ENCODE results near the gene KCNMA1. TPM values are rescaled to one million over a fixed set of nuclear protein-coding genes. Genes with fewer than 3 reads are reported as not detected.

KCNMA1 gene
- total and polyA plus RNA-seq, 8 donors = 0.92 to 155 (median 54.3) TPM

DNA sequence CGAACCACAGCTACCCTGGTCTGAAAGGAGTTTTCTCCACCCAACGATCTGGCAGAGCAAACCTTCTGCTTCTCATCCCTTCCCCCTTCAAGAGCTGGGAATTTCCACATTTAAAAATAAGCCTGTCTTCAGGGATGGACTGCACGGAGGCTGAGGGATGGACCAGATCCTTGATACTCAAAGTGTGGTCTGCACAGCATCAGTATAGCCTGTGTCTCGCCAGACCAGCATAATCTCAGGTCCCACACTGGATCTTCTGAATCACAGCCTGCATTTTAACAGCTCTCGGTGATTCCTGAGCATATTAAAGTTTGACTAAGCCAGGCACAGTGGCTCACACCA, 7.1 kb downstream of the KCNMA1 start:
- Histone ChIP-seq H3K9me3 (no peaks in the 10 kb centered on the region), H3K27me3 (peaks cover 0 to 30% (median 0%) of the 10 kb centered on the region in 3 donors), H3K4me3 (no peak overlapping the region), H3K4me1 (peaks cover 0 to 78% (median 27%) of the 10 kb centered on the region in 4 donors), H3K27ac (peak overlapping the region in 2 of 5 donors; percentile 20 to 65), H3K36me3 (no peaks in the 10 kb centered on the region)
- DNase-seq = no peak
- intact Hi-C loops (cut with DNase I; ENCODE audit: low total_unique reads) = no loop called here
- WGBS, 5 donors = 70 to 92% (median 78%) methylated on average over 5 of the region's 5 CpGs
- TF ChIP-seq EP300 (IDR thresholded peaks at IDR 0.05) (no peak), POLR2A (IDR thresholded peaks at IDR 0.05) (no peak), POLR2AphosphoS5 (IDR thresholded peaks at IDR 0.05) (no peak)
- TF ChIP-seq, protein P1, sequence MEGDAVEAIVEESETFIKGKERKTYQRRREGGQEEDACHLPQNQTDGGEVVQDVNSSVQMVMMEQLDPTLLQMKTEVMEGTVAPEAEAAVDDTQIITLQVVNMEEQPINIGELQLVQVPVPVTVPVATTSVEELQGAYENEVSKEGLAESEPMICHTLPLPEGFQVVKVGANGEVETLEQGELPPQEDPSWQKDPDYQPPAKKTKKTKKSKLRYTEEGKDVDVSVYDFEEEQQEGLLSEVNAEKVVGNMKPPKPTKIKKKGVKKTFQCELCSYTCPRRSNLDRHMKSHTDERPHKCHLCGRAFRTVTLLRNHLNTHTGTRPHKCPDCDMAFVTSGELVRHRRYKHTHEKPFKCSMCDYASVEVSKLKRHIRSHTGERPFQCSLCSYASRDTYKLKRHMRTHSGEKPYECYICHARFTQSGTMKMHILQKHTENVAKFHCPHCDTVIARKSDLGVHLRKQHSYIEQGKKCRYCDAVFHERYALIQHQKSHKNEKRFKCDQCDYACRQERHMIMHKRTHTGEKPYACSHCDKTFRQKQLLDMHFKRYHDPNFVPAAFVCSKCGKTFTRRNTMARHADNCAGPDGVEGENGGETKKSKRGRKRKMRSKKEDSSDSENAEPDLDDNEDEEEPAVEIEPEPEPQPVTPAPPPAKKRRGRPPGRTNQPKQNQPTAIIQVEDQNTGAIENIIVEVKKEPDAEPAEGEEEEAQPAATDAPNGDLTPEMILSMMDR (IDR thresholded peaks at IDR 0.05) = no peak

DNA sequence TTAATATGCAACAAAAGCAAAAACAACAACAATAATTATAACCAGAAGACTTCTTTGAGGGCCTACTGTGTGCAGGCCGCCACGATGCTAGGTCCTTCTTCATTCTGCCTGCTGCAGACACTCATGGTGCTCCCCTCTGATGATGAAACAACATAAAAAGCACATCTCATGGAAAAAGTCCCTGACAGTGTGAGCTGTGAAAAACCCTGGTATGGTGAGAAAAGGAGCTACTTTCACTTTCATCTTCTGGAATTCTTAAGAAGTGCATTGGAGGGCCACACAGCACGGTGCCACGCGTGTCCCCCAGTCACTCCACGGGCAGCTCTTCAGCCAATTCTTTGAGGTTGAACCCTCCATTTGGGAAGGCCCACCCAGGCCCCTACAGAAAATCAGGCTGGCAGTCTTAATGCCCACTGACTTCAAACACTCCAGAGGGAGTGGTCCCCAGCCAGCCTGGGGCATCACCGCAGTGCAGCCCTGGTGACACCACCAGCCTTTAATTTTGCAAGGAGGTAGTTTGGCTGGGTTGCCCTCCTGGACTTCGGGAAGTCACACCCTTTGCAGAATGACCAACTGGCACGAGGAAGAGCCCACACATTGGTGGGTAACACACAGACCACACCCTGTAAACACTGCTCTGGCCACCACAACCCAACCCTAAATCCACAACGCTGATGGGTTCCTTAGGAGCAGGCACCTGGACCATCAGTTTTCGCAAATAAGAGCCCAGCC, 7.7 kb downstream of the KCNMA1 start:
- H3K36me3 ChIP-seq = no peaks in the 10 kb centered on the region
- intact Hi-C loops (cut with DNase I; ENCODE audit: low total_unique reads) = no loop called here
- TF ChIP-seq EP300 (IDR thresholded peaks at IDR 0.05) (no peak), POLR2AphosphoS5 (IDR thresholded peaks at IDR 0.05) (no peak), POLR2A (IDR thresholded peaks at IDR 0.05) (no peak)
- TF ChIP-seq, protein P1 (IDR thresholded peaks at IDR 0.05) = no peak
- H3K27ac ChIP-seq = peak overlapping the region in 2 of 5 donors; percentile 20 to 65
- peaks cover 0 to 80% (median 27%) of the 10 kb centered on the region in 4 donors for H3K4me1 ChIP-seq
- no peak overlapping the region for H3K4me3 ChIP-seq
- WGBS, 5 donors = 64 to 79% (median 70%) methylated on average over 10 to 11 of the region's 11 CpGs
- H3K27me3 ChIP-seq = peaks cover 0 to 24% (median 0%) of the 10 kb centered on the region in 3 donors
- no peak for DNase-seq
- no peaks in the 10 kb centered on the region for H3K9me3 ChIP-seq

DNA sequence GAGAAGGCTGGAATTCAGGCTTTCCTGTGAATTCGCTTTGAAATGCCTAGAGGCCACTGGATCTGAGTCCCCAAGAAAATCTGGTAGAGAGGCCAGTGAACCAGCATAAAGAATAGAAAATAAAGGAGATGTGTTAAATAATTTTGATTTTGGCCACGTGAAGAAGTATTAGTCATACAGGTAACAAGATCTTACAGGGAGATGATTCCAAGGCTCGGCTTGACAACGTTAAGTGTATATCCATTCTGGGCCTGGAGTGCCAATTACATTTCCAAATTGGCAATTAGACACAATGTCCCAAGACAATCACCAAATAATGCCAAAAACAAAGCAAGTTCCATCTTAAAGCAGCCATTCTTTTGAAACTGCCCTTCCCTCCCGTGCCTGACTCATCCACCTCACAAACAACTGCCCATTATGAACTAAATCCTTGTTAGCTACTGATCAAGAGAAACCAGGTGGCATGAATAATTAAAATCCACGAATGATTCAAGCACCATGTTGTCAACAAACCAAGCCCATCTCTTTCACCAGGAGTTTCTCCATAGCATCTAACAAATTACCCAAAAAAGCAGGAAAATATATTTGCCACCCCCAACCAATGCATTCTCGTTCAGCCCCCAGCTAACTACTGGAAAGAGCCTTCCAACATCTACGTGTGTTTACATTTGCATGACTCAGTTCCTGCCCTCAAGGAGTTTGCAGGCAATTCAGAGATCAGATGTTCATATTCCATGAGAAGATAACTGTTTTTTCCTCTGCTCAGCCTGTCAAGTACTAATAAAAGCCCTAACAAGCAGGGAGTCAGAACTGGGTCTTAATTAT, 8.5 kb downstream of the KCNMA1 start:
- Histone ChIP-seq H3K27me3 (peaks cover 0 to 16% (median 0%) of the 10 kb centered on the region in 3 donors), H3K36me3 (no peaks in the 10 kb centered on the region), H3K9me3 (no peaks in the 10 kb centered on the region), H3K27ac (peak overlapping the region in 1 of 5 donors; percentile 36), H3K4me3 (no peak overlapping the region), H3K4me1 (peaks cover 0 to 77% (median 27%) of the 10 kb centered on the region in 4 donors)
- TF ChIP-seq, protein P1 (IDR thresholded peaks at IDR 0.05) = no peak
- no peak for TF ChIP-seq POLR2A (IDR thresholded peaks at IDR 0.05)
- TF ChIP-seq POLR2AphosphoS5 (IDR thresholded peaks at IDR 0.05) = no peak
- no peak for TF ChIP-seq EP300 (IDR thresholded peaks at IDR 0.05)
- intact Hi-C loops (cut with DNase I; ENCODE audit: low total_unique reads) = no loop called here
- DNase-seq = no peak
- WGBS, 5 donors = 73 to 86% (median 77%) methylated on average over 8 of the region's 8 CpGs

DNA sequence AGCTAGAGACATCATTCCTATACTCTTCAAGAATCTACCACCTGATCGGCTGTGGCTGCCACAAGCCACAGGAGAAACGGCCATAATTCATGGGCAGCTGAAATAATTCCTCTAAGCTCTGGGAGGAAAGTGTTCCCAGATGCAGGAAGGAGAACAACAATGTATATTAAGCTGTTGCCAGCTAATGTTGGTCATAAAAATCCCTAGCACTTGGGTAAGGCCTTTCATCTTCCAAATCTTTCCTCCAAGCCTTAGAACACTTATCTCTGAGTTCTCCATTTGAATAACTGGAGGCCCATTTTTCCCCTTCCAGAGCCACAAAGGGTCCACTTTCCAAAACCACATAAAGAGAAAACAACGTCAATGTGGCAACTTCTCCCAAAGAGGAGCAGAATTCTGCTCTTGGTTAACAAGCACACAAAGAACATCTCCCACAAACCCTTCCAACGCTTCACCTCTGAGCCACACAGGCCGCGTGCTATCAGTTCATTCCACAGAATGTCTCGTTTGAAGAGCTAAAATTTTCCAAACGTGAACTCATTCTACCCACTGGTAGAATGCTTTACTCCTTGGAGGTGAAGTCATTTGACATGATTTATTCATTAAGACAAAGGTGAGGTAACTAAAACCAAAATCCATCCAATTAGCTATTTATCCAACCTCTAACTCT, 11.2 kb downstream of the KCNMA1 start:
- Histone ChIP-seq H3K4me1 (peaks cover 0 to 60% (median 29%) of the 10 kb centered on the region in 4 donors), H3K27ac (peak overlapping the region in 1 of 5 donors; percentile 51), H3K9me3 (no peaks in the 10 kb centered on the region), H3K27me3 (no peaks in the 10 kb centered on the region), H3K4me3 (no peak overlapping the region), H3K36me3 (no peaks in the 10 kb centered on the region)
- 76 to 83% (median 80%) methylated on average over 8 of the region's 8 CpGs for WGBS, 5 donors
- DNase-seq = no peak
- TF ChIP-seq, protein P1 (IDR thresholded peaks at IDR 0.05) = no peak
- TF ChIP-seq POLR2A (IDR thresholded peaks at IDR 0.05) (no peak), POLR2AphosphoS5 (IDR thresholded peaks at IDR 0.05) (no peak), EP300 (IDR thresholded peaks at IDR 0.05) (no peak)
- intact Hi-C loops (cut with DNase I; ENCODE audit: low total_unique reads) = no loop called here
